WTC11 (cell line): ENCODE results near the gene TMEM253. TPM values are rescaled to one million over a fixed set of nuclear protein-coding genes. Genes with fewer than 3 reads are reported as not detected.

Source experiments
- ATAC-seq: fragments of 200-7000 bp; cut with Tn5 transposase; 2 replicates; pipeline ENCODE4 v1.10.0; 2021; ENCODE audit warnings: mild to moderate bottlenecking, moderate library complexity
- CTCF ChIA-PET: fragments of 300-600 bp; sonication (Branson Sonifier 250); formaldehyde crosslinking; loops from one replicate; lab custom pipeline; 2021; ENCODE audit warnings: antibody characterized with exemption; lab: Charles Lee
- POLR2A ChIA-PET: fragments of 350-600 bp; sonication (Branson Sonifier 250); formaldehyde crosslinking; loops from one replicate; lab custom pipeline; 2021; ENCODE audit warnings: antibody characterized with exemption; lab: Charles Lee
- DNase-seq: peaks from one replicate; pipeline ENCODE4 v3.0.0; 2021; ENCODE audit warnings: low spot score
- H3K27ac Mint-ChIP-seq: 2 replicates; pipeline ENCODE4 v1.8.0; 2021; ENCODE audit warnings: mixed read lengths
- H3K27me3 Mint-ChIP-seq: 2 replicates; pipeline ENCODE4 v1.8.0; 2021; ENCODE audit warnings: low read depth, mild to moderate bottlenecking, moderate library complexity, mixed read lengths
- H3K36me3 Mint-ChIP-seq: 2 replicates; pipeline ENCODE4 v1.8.0; 2021; ENCODE audit warnings: mixed read lengths
- H3K4me1 Mint-ChIP-seq: 2 replicates; pipeline ENCODE4 v1.8.0; 2022; ENCODE audit warnings: mixed read lengths
- H3K4me3 Mint-ChIP-seq: 2 replicates; pipeline ENCODE4 v1.8.0; 2021; ENCODE audit warnings: mild to moderate bottlenecking, moderate library complexity, mixed read lengths
- H3K9me3 Mint-ChIP-seq: 2 replicates; pipeline ENCODE4 v1.8.0; 2021; ENCODE audit warnings: mixed read lengths
- ATF1 ChIP-seq: sonication (generic); formaldehyde crosslinking; IDR thresholded peaks from 2 replicates; pipeline ENCODE4 v1.8.1; 2023; ENCODE audit warnings: mild to moderate bottlenecking, moderate library complexity, missing genetic modification reagents
- CREM ChIP-seq: sonication (generic); formaldehyde crosslinking; IDR thresholded peaks from 2 replicates; pipeline ENCODE4 v1.8.1; 2022; ENCODE audit warnings: mild to moderate bottlenecking, missing genetic modification reagents, moderate library complexity
- FOXK1 ChIP-seq: sonication (generic); formaldehyde crosslinking; IDR thresholded peaks from 2 replicates; pipeline ENCODE4 v1.8.0; 2022; ENCODE audit warnings: mild to moderate bottlenecking, moderate library complexity, missing genetic modification reagents
- MXD4 ChIP-seq: fragments of 250-450 bp; sonication (Bioruptor Pico); IDR thresholded peaks from 2 replicates; pipeline ENCODE4 v1.8.0; 2021; ENCODE audit warnings: mild to moderate bottlenecking, moderate library complexity, borderline replicate concordance
- MYBL2 ChIP-seq: sonication (generic); formaldehyde crosslinking; IDR thresholded peaks from 2 replicates; pipeline ENCODE4 v1.8.1; 2023; ENCODE audit warnings: mild to moderate bottlenecking, moderate library complexity, missing genetic modification reagents
- TCF7 ChIP-seq: sonication (generic); formaldehyde crosslinking; IDR thresholded peaks from 2 replicates; pipeline ENCODE4 v1.8.0; 2022; ENCODE audit warnings: mild to moderate bottlenecking, low read depth, missing genetic modification reagents, moderate library complexity
- total RNA-seq: library from RNA; stranded (reverse); gene quantifications from 3 replicates; pipeline ENCODE4 v1.2.3, GENCODE V29; 2021
- TF ChIP-seq, protein P1 (sequence below): fragments of 250-450 bp; sonication (Bioruptor Pico); IDR thresholded peaks from 2 replicates; pipeline ENCODE4 v1.9.0; 2021; ENCODE audit warnings: mild to moderate bottlenecking, borderline replicate concordance
- TF ChIP-seq, protein P2 (sequence below): sonication (generic); formaldehyde crosslinking; IDR thresholded peaks from 2 replicates; pipeline ENCODE4 v1.8.1; 2022; ENCODE audit warnings: low read depth, mild to moderate bottlenecking, moderate library complexity, missing genetic modification reagents, borderline replicate concordance
- TF ChIP-seq, protein P3 (sequence below): sonication (generic); formaldehyde crosslinking; IDR thresholded peaks from 2 replicates; pipeline ENCODE4 v1.8.0; 2022; ENCODE audit warnings: mild to moderate bottlenecking, missing genetic modification reagents
- TF ChIP-seq, protein P4 (sequence below): sonication (generic); formaldehyde crosslinking; conservative IDR thresholded peaks from 2 replicates; pipeline ENCODE4 v1.8.1; 2022; ENCODE audit warnings: mild to moderate bottlenecking, missing genetic modification reagents
- TF ChIP-seq, protein P5 (sequence below): fragments of 250-450 bp; sonication (Bioruptor Pico); IDR thresholded peaks from 2 replicates; pipeline ENCODE4 v2.1.2; 2022; ENCODE audit warnings: mild to moderate bottlenecking, moderate library complexity
- TF ChIP-seq, protein P6 (sequence below): sonication (generic); formaldehyde crosslinking; IDR thresholded peaks from 2 replicates; pipeline ENCODE4 v1.8.1; 2023; ENCODE audit warnings: mild to moderate bottlenecking, missing genetic modification reagents, borderline replicate concordance

TMEM253 gene
- total RNA-seq, 1 experiment from 2014 or later = 1.7 TPM

DNA sequence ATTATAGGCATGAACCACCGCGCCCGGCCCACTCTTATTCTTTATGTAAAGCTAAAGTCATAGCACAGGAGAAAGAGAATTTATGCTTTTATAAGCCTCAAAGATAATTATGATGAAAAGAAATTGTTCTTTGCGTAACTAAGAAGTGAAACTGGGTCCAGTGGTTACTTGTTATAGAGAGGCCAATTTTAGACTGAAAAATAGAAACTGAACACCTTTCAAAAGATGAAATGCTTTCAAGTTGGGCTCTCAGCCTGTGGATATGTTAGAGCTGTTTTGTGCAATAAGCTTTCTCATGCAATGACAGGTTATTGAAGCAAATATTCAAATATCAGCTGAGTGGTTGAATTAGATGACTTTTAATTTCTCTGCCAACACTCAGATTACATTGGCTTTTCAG lies 7.9 kb downstream of the TMEM253 start:
- no peak for ATAC-seq
- H3K27ac Mint-ChIP-seq = no peak overlapping the region

More for the DNA sequence above, 7.9 kb downstream of the TMEM253 start:
- H3K4me3 Mint-ChIP-seq = no peak overlapping the region
- no peak for DNase-seq
- no peak for TF ChIP-seq TCF7 (CRISPR knock-in tag)
- no peak for TF ChIP-seq MXD4 (CRISPR knock-in tag)
- TF ChIP-seq FOXK1 (CRISPR knock-in tag) = no peak
- no peak for TF ChIP-seq MYBL2 (CRISPR knock-in tag)
- TF ChIP-seq, protein P1, sequence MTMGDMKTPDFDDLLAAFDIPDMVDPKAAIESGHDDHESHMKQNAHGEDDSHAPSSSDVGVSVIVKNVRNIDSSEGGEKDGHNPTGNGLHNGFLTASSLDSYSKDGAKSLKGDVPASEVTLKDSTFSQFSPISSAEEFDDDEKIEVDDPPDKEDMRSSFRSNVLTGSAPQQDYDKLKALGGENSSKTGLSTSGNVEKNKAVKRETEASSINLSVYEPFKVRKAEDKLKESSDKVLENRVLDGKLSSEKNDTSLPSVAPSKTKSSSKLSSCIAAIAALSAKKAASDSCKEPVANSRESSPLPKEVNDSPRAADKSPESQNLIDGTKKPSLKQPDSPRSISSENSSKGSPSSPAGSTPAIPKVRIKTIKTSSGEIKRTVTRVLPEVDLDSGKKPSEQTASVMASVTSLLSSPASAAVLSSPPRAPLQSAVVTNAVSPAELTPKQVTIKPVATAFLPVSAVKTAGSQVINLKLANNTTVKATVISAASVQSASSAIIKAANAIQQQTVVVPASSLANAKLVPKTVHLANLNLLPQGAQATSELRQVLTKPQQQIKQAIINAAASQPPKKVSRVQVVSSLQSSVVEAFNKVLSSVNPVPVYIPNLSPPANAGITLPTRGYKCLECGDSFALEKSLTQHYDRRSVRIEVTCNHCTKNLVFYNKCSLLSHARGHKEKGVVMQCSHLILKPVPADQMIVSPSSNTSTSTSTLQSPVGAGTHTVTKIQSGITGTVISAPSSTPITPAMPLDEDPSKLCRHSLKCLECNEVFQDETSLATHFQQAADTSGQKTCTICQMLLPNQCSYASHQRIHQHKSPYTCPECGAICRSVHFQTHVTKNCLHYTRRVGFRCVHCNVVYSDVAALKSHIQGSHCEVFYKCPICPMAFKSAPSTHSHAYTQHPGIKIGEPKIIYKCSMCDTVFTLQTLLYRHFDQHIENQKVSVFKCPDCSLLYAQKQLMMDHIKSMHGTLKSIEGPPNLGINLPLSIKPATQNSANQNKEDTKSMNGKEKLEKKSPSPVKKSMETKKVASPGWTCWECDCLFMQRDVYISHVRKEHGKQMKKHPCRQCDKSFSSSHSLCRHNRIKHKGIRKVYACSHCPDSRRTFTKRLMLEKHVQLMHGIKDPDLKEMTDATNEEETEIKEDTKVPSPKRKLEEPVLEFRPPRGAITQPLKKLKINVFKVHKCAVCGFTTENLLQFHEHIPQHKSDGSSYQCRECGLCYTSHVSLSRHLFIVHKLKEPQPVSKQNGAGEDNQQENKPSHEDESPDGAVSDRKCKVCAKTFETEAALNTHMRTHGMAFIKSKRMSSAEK = no peak
- TF ChIP-seq, protein P2, sequence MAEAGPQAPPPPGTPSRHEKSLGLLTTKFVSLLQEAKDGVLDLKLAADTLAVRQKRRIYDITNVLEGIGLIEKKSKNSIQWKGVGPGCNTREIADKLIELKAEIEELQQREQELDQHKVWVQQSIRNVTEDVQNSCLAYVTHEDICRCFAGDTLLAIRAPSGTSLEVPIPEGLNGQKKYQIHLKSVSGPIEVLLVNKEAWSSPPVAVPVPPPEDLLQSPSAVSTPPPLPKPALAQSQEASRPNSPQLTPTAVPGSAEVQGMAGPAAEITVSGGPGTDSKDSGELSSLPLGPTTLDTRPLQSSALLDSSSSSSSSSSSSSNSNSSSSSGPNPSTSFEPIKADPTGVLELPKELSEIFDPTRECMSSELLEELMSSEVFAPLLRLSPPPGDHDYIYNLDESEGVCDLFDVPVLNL (CRISPR knock-in tag) = no peak
- TF ChIP-seq, protein P3, sequence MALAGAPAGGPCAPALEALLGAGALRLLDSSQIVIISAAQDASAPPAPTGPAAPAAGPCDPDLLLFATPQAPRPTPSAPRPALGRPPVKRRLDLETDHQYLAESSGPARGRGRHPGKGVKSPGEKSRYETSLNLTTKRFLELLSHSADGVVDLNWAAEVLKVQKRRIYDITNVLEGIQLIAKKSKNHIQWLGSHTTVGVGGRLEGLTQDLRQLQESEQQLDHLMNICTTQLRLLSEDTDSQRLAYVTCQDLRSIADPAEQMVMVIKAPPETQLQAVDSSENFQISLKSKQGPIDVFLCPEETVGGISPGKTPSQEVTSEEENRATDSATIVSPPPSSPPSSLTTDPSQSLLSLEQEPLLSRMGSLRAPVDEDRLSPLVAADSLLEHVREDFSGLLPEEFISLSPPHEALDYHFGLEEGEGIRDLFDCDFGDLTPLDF (CRISPR knock-in tag) = no peak
- no peak for TF ChIP-seq CREM (CRISPR knock-in tag)
- no peak for TF ChIP-seq ATF1
- TF ChIP-seq, protein P4, sequence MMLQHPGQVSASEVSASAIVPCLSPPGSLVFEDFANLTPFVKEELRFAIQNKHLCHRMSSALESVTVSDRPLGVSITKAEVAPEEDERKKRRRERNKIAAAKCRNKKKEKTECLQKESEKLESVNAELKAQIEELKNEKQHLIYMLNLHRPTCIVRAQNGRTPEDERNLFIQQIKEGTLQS = no peak
- TF ChIP-seq, protein P5, sequence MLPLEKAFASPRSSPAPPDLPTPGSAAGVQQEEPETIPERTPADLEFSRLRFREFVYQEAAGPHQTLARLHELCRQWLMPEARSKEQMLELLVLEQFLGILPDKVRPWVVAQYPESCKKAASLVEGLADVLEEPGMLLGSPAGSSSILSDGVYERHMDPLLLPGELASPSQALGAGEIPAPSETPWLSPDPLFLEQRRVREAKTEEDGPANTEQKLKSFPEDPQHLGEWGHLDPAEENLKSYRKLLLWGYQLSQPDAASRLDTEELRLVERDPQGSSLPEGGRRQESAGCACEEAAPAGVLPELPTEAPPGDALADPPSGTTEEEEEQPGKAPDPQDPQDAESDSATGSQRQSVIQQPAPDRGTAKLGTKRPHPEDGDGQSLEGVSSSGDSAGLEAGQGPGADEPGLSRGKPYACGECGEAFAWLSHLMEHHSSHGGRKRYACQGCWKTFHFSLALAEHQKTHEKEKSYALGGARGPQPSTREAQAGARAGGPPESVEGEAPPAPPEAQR (CRISPR knock-in tag) = no peak
- TF ChIP-seq, protein P6, sequence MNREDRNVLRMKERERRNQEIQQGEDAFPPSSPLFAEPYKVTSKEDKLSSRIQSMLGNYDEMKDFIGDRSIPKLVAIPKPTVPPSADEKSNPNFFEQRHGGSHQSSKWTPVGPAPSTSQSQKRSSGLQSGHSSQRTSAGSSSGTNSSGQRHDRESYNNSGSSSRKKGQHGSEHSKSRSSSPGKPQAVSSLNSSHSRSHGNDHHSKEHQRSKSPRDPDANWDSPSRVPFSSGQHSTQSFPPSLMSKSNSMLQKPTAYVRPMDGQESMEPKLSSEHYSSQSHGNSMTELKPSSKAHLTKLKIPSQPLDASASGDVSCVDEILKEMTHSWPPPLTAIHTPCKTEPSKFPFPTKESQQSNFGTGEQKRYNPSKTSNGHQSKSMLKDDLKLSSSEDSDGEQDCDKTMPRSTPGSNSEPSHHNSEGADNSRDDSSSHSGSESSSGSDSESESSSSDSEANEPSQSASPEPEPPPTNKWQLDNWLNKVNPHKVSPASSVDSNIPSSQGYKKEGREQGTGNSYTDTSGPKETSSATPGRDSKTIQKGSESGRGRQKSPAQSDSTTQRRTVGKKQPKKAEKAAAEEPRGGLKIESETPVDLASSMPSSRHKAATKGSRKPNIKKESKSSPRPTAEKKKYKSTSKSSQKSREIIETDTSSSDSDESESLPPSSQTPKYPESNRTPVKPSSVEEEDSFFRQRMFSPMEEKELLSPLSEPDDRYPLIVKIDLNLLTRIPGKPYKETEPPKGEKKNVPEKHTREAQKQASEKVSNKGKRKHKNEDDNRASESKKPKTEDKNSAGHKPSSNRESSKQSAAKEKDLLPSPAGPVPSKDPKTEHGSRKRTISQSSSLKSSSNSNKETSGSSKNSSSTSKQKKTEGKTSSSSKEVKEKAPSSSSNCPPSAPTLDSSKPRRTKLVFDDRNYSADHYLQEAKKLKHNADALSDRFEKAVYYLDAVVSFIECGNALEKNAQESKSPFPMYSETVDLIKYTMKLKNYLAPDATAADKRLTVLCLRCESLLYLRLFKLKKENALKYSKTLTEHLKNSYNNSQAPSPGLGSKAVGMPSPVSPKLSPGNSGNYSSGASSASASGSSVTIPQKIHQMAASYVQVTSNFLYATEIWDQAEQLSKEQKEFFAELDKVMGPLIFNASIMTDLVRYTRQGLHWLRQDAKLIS (CRISPR knock-in tag) = no peak
- TF ChIP-seq, all 79 proteins: peak for 0
- H3K9me3 Mint-ChIP-seq = no peaks in the 10 kb centered on the region
- H3K4me1 Mint-ChIP-seq = peaks cover 45% of the 10 kb centered on the region
- H3K36me3 Mint-ChIP-seq = no peaks in the 10 kb centered on the region
- no peaks in the 10 kb centered on the region for H3K27me3 Mint-ChIP-seq
- ChIA-PET POLR2A (interaction anchor here (0.5 to 1.8 kb wide), 3 partner anchors 15 to 111 kb away, joined by 3 to 7 read pairs (median 3); no protein-coding TSS in a partner anchor), CTCF (interaction anchor here (1.0 to 8.6 kb wide), 5 partner anchors 14 to 94 kb away, joined by 3 to 321 read pairs (median 8); partner anchors contain the start of gene ARHGEF40)
